Large intestine (tissue), 3 donors: ENCODE results near the gene KIF13A. TPM values are rescaled to one million over a fixed set of nuclear protein-coding genes. Genes with fewer than 3 reads are reported as not detected.
"Not testable (repeated sequence)": the region's sequence is repeated elsewhere in the genome, so short reads cannot be mapped to it uniquely, and the experiment has no call there.

Source experiments
- DNase-seq, 2 donors: peaks; one replicate each; pipeline versions ENCODE4 v3.0.0 to v3.0.0-alpha.2; 2013
- H3K27ac ChIP-seq: one replicate; pipeline ENCODE4 v1.5.1; 2013; ENCODE audit warnings: low read length
- H3K27me3 ChIP-seq: 2 replicates; pipeline ENCODE4 v1.6.1; 2013; ENCODE audit warnings: low read length; ENCODE audit not compliant: control insufficient read depth, insufficient read depth
- H3K36me3 ChIP-seq: 2 replicates; pipeline ENCODE4 v1.6.1; 2013; ENCODE audit warnings: low read length; ENCODE audit not compliant: control insufficient read depth, insufficient read depth
- H3K4me1 ChIP-seq: one replicate; pipeline ENCODE4 v1.6.1; 2013; ENCODE audit warnings: low read length; ENCODE audit not compliant: control insufficient read depth, insufficient read depth
- H3K4me3 ChIP-seq: one replicate; pipeline ENCODE4 v1.5.1; 2013; ENCODE audit warnings: low read length
- H3K9me3 ChIP-seq: one replicate; pipeline ENCODE4 v1.6.1; 2013; ENCODE audit warnings: mild to moderate bottlenecking, low read depth, low read length, moderate library complexity; ENCODE audit not compliant: control insufficient read depth
- WGBS: methylation state at CpG from one replicate; pipeline ENCODE4 v1.1.5; 2013; ENCODE audit warnings: low lambda C conversion rate; ENCODE audit not compliant: insufficient coverage; 5-methylcytosine and 5-hydroxymethylcytosine counted together
- polyA plus RNA-seq: library from polyadenylated mRNA; unstranded; fragments of 120-200 nt; gene quantifications from one replicate; pipeline ENCODE4 v1.2.1, GENCODE V29; 2013

The KIF13A gene
- polyA plus RNA-seq, 1 donor = 34.4 TPM

DNA sequence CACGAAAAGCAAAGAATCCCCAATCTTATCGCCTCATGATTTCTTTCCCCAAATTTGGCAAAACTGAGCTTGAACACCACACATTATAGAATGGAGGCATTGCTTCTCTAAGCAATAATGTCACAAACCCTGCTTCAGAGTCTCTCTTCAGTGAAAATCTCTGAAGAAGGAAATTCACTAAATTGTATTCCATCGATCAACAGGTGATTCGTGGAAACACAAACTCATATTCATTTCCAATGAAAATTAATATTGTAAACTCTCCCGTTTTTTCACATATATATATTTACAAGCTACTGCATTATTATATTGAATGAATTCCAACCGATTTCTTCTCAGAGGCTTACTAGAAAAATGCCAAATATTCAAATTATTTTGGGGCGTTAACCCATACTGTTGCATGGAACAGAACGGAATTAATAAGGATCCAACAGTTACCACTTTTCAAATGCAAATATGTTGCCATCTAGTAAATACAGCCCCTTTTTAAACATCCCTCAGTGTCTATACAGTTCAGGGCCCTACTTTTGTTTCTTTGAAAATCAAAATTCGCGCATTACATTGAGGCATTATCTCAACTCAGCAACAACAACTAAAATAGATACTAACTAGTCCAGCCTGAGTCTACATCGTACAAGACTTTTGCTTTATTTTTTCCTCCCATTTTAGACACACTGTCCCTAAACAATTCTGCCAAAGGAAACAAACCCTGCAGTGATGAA, 1.3 kb downstream of the KIF13A start:
- Histone ChIP-seq H3K36me3 (peaks cover 8% of the 10 kb centered on the region), H3K4me3 (peak overlapping the region; percentile 81), H3K4me1 (peaks cover 15% of the 10 kb centered on the region), H3K27ac (peak overlapping the region; percentile 78), H3K9me3 (no peaks in the 10 kb centered on the region), H3K27me3 (no peaks in the 10 kb centered on the region)
- DNase-seq = no peak
- 79% methylated on average over 4 of the region's 11 CpGs for WGBS

DNA sequence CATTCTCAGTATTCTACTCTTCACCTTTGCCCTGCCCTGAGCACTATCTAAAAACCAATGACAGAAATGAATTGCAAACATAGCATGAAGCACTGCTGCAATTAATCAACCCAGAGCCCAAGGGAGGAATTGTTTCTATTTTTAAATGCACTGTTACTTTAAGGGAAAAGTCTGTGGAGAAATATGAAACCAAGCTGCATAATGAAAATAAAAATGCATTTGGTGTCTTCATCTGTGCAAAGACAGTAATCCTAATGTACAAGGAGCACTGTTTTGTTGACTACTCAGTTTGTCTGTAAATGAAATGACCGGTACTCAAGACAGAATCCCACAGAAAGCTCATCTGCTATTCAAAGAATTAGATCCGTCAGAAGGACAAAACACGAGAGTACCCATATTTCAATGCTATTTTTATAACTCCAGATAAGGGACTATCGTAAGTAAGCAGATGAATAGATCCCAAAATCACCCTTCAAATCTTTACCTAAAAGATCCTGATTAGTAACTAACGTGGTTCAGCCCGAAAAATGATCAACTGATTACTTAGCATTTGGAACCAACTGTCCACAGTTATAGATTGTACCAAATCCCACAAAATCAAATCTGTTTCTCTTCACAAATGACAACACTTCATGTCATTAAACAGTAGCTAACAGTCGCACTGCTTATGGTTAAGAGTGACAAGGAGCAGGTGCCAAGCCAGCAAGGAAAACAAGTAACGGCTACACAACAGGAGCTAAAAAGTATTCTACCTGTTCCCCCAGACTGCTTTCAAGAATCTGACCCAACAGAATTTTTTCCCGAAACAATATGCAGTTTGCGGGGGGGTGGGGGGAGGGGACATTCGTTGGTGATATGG, 2.4 kb downstream of the KIF13A start:
- peak overlapping the region; percentile 13 for H3K27ac ChIP-seq
- H3K9me3 ChIP-seq = no peaks in the 10 kb centered on the region
- no peaks in the 10 kb centered on the region for H3K27me3 ChIP-seq
- H3K36me3 ChIP-seq = peaks cover 8% of the 10 kb centered on the region
- H3K4me1 ChIP-seq = peaks cover 15% of the 10 kb centered on the region
- H3K4me3 ChIP-seq = no peak overlapping the region
- peak in 1 of 2 donors; percentile 60 for DNase-seq
- WGBS = 6% methylated on average over 3 of the region's 11 CpGs

DNA sequence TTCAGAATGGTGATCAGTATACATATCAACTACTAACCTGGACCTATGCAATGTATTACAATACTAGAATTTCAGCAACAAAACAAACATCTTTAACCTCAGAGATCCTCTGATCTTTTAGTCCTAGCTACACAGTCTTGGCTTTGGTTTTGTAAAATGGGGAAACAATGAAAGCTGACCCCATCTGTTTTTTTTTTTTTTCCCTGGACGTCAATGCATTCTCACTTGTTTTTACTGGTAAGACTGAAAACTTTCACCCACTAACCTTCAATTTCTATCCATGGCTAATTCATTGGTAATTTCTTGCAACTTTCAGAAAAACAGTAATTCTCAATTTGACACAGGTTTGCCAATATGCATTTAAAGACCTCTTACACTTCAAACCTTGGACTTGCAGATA, 3.0 kb downstream of the KIF13A start:
- Histone ChIP-seq H3K4me3 (no peak overlapping the region), H3K27me3 (no peaks in the 10 kb centered on the region), H3K27ac (no peak overlapping the region), H3K36me3 (peaks cover 8% of the 10 kb centered on the region), H3K9me3 (no peaks in the 10 kb centered on the region), H3K4me1 (peaks cover 15% of the 10 kb centered on the region)
- WGBS = 20% methylated on average over 1 of the region's 1 CpG
- no peak for DNase-seq

DNA sequence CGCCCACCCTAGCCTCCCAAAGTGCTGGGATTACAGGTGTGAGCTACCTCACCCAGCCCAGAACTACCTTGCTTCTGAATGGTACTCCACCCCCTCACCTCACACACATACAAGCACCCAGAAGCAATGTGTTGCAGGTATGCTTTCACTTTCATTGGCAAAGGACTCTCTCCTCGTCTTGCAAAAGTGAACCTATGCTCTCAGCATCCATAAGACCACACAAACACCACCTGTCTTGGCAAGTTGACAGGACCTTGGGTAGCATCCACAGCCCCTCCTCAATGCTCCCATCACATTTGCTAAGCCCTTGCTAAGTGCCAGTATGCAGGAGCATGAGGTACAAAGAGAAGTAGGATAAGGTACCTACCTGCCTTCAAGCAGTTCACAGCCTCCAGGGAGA, 3.7 kb downstream of the KIF13A start:
- Histone ChIP-seq H3K27me3 (no peaks in the 10 kb centered on the region), H3K27ac (no peak overlapping the region), H3K9me3 (no peaks in the 10 kb centered on the region), H3K36me3 (peaks cover 8% of the 10 kb centered on the region), H3K4me3 (no peak overlapping the region), H3K4me1 (peaks cover 15% of the 10 kb centered on the region)
- no CpG with 5 or more reads among the region's 2 CpGs for WGBS
- DNase-seq = peak; percentile 29 to 67

DNA sequence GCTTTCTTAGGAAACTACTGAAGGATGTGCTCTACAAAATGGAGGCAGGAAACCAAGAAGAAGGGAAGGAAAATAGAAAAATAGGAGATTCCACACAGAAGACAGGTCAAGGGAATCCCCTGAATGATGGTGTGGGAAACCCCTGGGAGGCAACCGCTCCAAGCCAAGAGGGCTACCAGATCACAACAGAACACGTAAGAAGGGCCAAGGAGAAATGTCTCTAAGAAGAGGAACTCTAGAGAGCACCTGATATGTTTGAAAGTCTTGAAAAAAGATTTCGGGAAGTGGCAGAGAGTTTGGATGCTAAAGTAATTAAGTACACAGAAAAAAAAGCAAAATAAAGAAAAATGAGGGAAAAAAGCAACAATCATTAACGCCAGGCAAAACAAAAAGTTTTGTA, 7.1 kb downstream of the KIF13A start:
- Histone ChIP-seq H3K27me3 (no peaks in the 10 kb centered on the region), H3K4me3 (no peak overlapping the region), H3K36me3 (peaks cover 8% of the 10 kb centered on the region), H3K4me1 (peaks cover 3% of the 10 kb centered on the region), H3K9me3 (peaks cover 4% of the 10 kb centered on the region), H3K27ac (no peak overlapping the region)
- WGBS = 91% methylated on average over 4 of the region's 4 CpGs
- DNase-seq = no peak

DNA sequence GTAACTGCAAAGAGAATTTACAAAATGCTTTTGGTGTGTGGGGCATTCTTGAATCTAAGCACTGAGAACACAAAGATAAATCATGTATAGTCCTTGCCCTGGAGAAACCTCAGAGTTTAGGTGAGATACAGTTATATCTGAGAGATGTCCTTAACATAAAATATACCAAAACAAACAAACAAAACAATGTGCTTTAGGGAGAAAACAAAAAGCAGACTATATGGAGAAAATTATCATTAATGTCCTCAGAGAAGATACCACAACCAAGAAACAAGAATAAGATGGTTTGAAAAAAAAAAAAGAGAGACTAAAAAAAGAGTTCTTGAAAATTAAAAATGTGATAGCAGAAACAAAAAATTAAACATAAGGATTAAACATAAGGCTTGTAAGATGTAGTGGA, 8.0 kb downstream of the KIF13A start:
- no peaks in the 10 kb centered on the region for H3K27me3 ChIP-seq
- no peak overlapping the region for H3K4me3 ChIP-seq
- H3K9me3 ChIP-seq = peaks cover 4% of the 10 kb centered on the region
- no peak overlapping the region for H3K27ac ChIP-seq
- peaks cover 8% of the 10 kb centered on the region for H3K36me3 ChIP-seq
- H3K4me1 ChIP-seq = no peaks in the 10 kb centered on the region
- DNase-seq = no peak

DNA sequence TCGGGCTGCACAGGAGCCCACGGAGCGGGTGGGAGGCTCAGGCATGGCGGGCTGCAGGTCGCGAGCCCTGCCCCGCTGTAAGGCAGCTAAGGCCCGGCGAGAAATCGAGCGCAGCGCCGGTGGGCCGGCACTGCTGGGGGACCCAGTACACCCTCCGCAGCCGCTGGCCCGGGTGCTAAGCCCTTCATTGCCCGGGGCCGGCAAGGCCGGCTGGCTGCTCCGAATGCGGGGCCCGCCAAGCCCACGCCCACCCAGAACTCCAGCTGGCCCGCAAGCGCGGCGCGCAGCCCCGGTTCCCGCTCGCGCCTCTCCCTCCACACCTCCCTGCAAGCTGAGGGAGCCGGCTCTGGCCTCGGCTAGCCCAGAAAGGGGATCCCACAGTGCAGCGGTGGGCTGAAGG, 11.2 kb downstream of the KIF13A start:
- not testable (repeated sequence) for H3K36me3 ChIP-seq, H3K27me3 ChIP-seq, H3K9me3 ChIP-seq, H3K4me1 ChIP-seq, DNase-seq, H3K4me3 ChIP-seq, H3K27ac ChIP-seq
- WGBS = no CpG with 5 or more reads among the region's 36 CpGs

DNA sequence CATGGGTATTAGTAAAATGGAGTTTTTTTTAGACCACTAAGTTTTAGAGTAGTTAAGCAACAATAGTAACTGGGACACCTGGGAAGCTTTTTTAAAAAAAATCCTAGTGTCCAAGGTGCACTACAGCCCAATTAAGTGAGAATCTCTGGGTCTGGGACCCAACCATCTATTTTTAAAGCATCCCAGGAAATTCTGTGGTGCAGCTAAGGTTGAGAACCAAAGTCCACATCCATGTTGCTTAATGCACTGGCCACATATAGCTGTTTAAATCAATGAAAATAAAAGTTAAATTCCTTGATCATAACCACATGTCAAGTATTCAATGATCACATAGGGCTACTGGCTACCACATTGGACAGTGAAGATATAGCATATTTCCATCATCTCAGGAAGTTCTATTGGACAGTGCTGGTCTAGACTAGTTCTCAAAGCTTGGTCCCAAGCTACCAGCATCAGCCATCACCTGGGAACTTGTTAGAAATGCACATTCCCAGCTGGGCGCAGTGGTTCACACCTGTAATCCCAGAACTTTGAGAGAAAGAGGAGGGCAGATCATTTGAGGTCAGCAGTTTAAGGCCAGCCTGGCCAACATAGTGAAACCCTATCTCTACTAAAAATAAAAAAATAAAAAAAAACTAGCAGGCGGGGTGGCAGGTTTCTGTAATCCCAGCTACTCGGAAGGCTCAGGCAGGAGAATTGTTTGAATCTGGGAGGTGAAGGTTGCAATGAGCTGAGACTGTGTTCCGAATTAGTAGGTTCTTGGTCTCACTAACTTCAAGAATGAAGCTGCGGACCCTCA, 12.7 kb downstream of the KIF13A start:
- H3K4me3 ChIP-seq = no peak overlapping the region
- H3K36me3 ChIP-seq = no peaks in the 10 kb centered on the region
- H3K9me3 ChIP-seq = peaks cover 4% of the 10 kb centered on the region
- no peak overlapping the region for H3K27ac ChIP-seq
- no peaks in the 10 kb centered on the region for H3K27me3 ChIP-seq
- no peak for DNase-seq
- H3K4me1 ChIP-seq = no peaks in the 10 kb centered on the region
- 100% methylated on average over 3 of the region's 5 CpGs for WGBS

DNA sequence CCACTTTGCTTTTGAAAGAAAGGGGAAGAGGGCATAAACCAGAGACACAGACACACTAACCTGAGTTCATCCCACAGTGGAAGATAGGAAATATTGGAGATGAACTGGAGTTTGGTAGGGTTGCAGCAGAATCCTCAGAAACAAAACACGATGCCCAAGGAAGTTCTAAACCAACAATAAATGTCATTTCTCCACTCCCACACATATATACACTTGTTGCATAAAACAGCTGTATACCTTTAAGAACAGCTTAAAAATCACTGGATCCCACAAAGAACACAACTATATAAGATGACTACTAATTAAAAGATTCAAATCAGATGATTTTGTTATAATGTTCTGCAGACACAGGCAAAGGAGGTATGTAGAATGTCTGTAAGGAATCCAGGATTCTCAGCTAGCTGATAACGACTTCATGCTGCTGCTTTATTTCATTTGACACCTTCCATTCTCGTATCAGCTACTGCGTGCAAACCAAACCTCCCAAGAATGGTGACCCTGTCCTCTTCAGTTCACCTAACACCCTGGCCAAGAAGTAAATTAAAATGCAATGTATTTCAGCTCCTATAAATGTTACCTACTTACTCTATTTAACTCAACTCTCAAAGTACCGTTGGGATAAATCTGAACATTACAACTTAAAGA, 14.3 kb downstream of the KIF13A start:
- no peaks in the 10 kb centered on the region for H3K4me1 ChIP-seq
- H3K27me3 ChIP-seq = no peaks in the 10 kb centered on the region
- H3K4me3 ChIP-seq = no peak overlapping the region
- H3K36me3 ChIP-seq = no peaks in the 10 kb centered on the region
- peaks cover 4% of the 10 kb centered on the region for H3K9me3 ChIP-seq
- DNase-seq = no peak
- H3K27ac ChIP-seq = no peak overlapping the region
- 81% methylated on average over 3 of the region's 5 CpGs for WGBS
